HG02623 (cell line): ENCODE data around the gene SLC51A.
"Not testable (repeated sequence)": the region's sequence is repeated elsewhere in the genome, so short reads cannot be mapped to it uniquely, and the experiment has no call there.

Experiments used
- ATAC-seq: cut with Tn5 transposase; IDR thresholded peaks from one replicate; pipeline ENCODE4 v1.9.1; 2021; ENCODE audit warnings: moderate library complexity; ENCODE audit not compliant: unreplicated experiment

The SLC51A gene

GRCh38 chr3:196193133-196193735, 23.1 kb upstream of the SLC51A start:
- ATAC-seq, result no peak

GRCh38 chr3:196193736-196194541, 22.4 kb upstream of the SLC51A start:
- ATAC-seq, result no peak

GRCh38 chr3:196194542-196194915, 21.8 kb upstream of the SLC51A start:
- no peak for ATAC-seq

- ATAC-seq, result no peak
These were observed 20.6 kb upstream of the SLC51A start for GRCh38 chr3:196195664-196196265.

- ATAC-seq, result no peak
These were observed 18.8 kb upstream of the SLC51A start for GRCh38 chr3:196197524-196197923.

GRCh38 chr3:196198081-196198675, 18.2 kb upstream of the SLC51A start:
- ATAC-seq, result no peak

- no peak for ATAC-seq
These were observed 17.3 kb upstream of the SLC51A start for GRCh38 chr3:196198771-196199753.

- ATAC-seq, result no peak
These were observed 13.8 kb upstream of the SLC51A start for GRCh38 chr3:196202516-196202970.

GRCh38 chr3:196203846-196204245, 12.5 kb upstream of the SLC51A start:
- no peak for ATAC-seq

- ATAC-seq, result not testable (repeated sequence)
These were observed 10.7 kb upstream of the SLC51A start for GRCh38 chr3:196205442-196206205.

GRCh38 chr3:196207159-196207832, 9.0 kb upstream of the SLC51A start:
- ATAC-seq, result no peak

GRCh38 chr3:196207833-196208607, 8.3 kb upstream of the SLC51A start:
- no peak for ATAC-seq

GRCh38 chr3:196208942-196209695, 7.2 kb upstream of the SLC51A start:
- no peak for ATAC-seq

- ATAC-seq, result not testable (repeated sequence)
These were observed 6.2 kb upstream of the SLC51A start for GRCh38 chr3:196209944-196210672.

- ATAC-seq, result no peak
These were observed 5.4 kb upstream of the SLC51A start, which contains the start of gene ZDHHC19 for GRCh38 chr3:196210673-196211556. TSS of gene ZDHHC19 (minus strand) at chr3:196211400. CDS start at chr3:196211315, 85 bp downstream.
